Measurements from ENCODE around the gene MAOB. TPM values are rescaled to one million over a fixed set of nuclear protein-coding genes. Genes with fewer than 3 reads are reported as not detected.

MAOB gene
- total and polyA plus RNA-seq, 9 of the 15 experiments (the other 6 are each of a cell fraction or from before 2014, with no cell fraction given), result 0.05 to 0.09 TPM; not detected in 7

- BruUV-seq (replicated peaks), result no TSS peak
- H3K36me3 ChIP-seq (ENCODE audit: control insufficient read depth, insufficient read depth, low read length), result no peaks in the 10 kb centered on the region
- POLR2A ChIA-PET, result no interaction called here
- DNase-seq (ENCODE audit: extremely low read depth in 1 of 4, low spot score in 3 of 4) (no peak), FAIRE-seq (no peak), ATAC-seq (no peak)
- no peak overlapping the region for H3K4me2 ChIP-seq (ENCODE audit: insufficient read depth, low read length)
- H2AFZ ChIP-seq (ENCODE audit: low read depth, low read length), result no peak overlapping the region
- no peaks in the 10 kb centered on the region for H3K79me2 ChIP-seq (ENCODE audit: control insufficient read depth, insufficient read depth, low read length)
- H3K27ac ChIP-seq (ENCODE audit: extremely low read depth, low read depth, low read length), result no peak overlapping the region
- no peak overlapping the region for H3K9ac ChIP-seq (ENCODE audit: insufficient read depth in 1 of 2, low read depth in 2 of 2, low read length in 2 of 2)
- CTCF ChIA-PET (ENCODE audit: low intra/inter-chr PET ratio), result no interaction called here
- TF ChIP-seq HDAC8 (tag; IDR thresholded peaks at IDR 0.05) (no peak), ZNF584 (CRISPR knock-in tag; IDR thresholded peaks at IDR 0.05; ENCODE audit: low read depth) (no peak)
- H4K20me1 ChIP-seq (replicated peaks; ENCODE audit: control insufficient read depth, insufficient read depth, low read length), result no peaks in the 10 kb centered on the region
- H3K4me1 ChIP-seq (replicated peaks in 1 of 2; ENCODE audit: control insufficient read depth in 2 of 2, insufficient read depth in 2 of 2, low read length in 2 of 2), result no peaks in the 10 kb centered on the region
- no peaks in the 10 kb centered on the region for H3K9me3 ChIP-seq (replicated peaks; ENCODE audit: control insufficient read depth, insufficient read depth, low read depth, low read length)
- H3K4me3 ChIP-seq, result no peak overlapping the region
- intact Hi-C loops (cut with micrococcal nuclease) (no loop called here), in situ Hi-C loops (cut with MboI) (loop anchor here (10.0 kb wide), 1 partner anchor 178 kb away; no protein-coding TSS in a partner anchor)
- H3K9me1 ChIP-seq (ENCODE audit: control insufficient read depth, insufficient read depth, low read length), result no peaks in the 10 kb centered on the region
- WGBS (ENCODE audit: insufficient coverage, low coverage, missing lambda C conversion rate), result 0% methylated on average over 3 of the region's 5 CpGs
- no peaks in the 10 kb centered on the region for H3K27me3 ChIP-seq (ENCODE audit: control insufficient read depth in 2 of 2, insufficient read depth in 2 of 2, low read length in 2 of 2)
Measured at GRCh38 chrX:43743100-43743822, 139.0 kb downstream of the MAOB start.

GRCh38 chrX:43741843-43742573 lies 140.2 kb downstream of the MAOB start:
- DNase-seq (ENCODE audit: extremely low read depth in 1 of 4, low spot score in 3 of 4), result no peak
- in situ Hi-C loops (cut with MboI), result loop anchor here (10.0 kb wide), 1 partner anchor 177 kb away; no protein-coding TSS in a partner anchor
- POLR2A ChIA-PET, result interaction anchor here (0.7 kb wide), 1 partner anchor 120 kb away, joined by 3 read pairs; no protein-coding TSS in a partner anchor
- intact Hi-C loops (cut with micrococcal nuclease), result no loop called here
- Histone ChIP-seq H3K4me3 (no peak overlapping the region), H3K27me3 (ENCODE audit: control insufficient read depth in 2 of 2, insufficient read depth in 2 of 2, low read length in 2 of 2) (no peaks in the 10 kb centered on the region), H3K79me2 (ENCODE audit: control insufficient read depth, insufficient read depth, low read length) (no peaks in the 10 kb centered on the region), H3K9me3 (replicated peaks; ENCODE audit: control insufficient read depth, insufficient read depth, low read depth, low read length) (no peaks in the 10 kb centered on the region), H3K27ac (ENCODE audit: extremely low read depth, low read depth, low read length) (no peak overlapping the region), H3K36me3 (ENCODE audit: control insufficient read depth, insufficient read depth, low read length) (no peaks in the 10 kb centered on the region), H2AFZ (ENCODE audit: low read depth, low read length) (no peak overlapping the region), H3K4me1 (replicated peaks in 1 of 2; ENCODE audit: control insufficient read depth in 2 of 2, insufficient read depth in 2 of 2, low read length in 2 of 2) (no peaks in the 10 kb centered on the region), H3K9me1 (ENCODE audit: control insufficient read depth, insufficient read depth, low read length) (no peaks in the 10 kb centered on the region), H3K4me2 (ENCODE audit: insufficient read depth, low read length) (no peak overlapping the region), H4K20me1 (replicated peaks; ENCODE audit: control insufficient read depth, insufficient read depth, low read length) (no peaks in the 10 kb centered on the region), H3K9ac (ENCODE audit: insufficient read depth in 1 of 2, low read depth in 2 of 2, low read length in 2 of 2) (no peak overlapping the region)
- 23% methylated on average over 5 of the region's 7 CpGs for WGBS (ENCODE audit: insufficient coverage, low coverage, missing lambda C conversion rate)
- CTCF ChIA-PET (ENCODE audit: low intra/inter-chr PET ratio), result no interaction called here
- BruUV-seq (replicated peaks), result no TSS peak
- TF ChIP-seq CEBPB (tag; IDR thresholded peaks at IDR 0.05), result peak; percentile 43; the same call in 1 of the 2 replicates
- no peak for TF ChIP-seq TFAP4 (CRISPR knock-in tag; IDR thresholded peaks at IDR 0.05; ENCODE audit: borderline replicate concordance)
- FAIRE-seq, result no peak
- no peak for ATAC-seq

Measured in K562 (cell line).